ENCODE data around the gene CEP57L1.

CEP57L1 gene

GRCh38 chr6:109095036-109095834 is at the start of gene CEP57L1:
CEP57L1 (plus strand) TSS chr6:109095507; CDS start chr6:109145222, 49,715 bp downstream.
- peak; percentile 100 for DNase-seq

- DNase-seq = no peak
These were observed 47.1 kb upstream of the CEP57L1 start for GRCh38 chr6:109048176-109048575.

GRCh38 chr6:109048670-109049415 is 46.5 kb upstream of the CEP57L1 start:
- DNase-seq = no peak

GRCh38 chr6:109050012-109050411 is 45.3 kb upstream of the CEP57L1 start:
- DNase-seq = peak; percentile 38

GRCh38 chr6:109050447-109051102 is 44.7 kb upstream of the CEP57L1 start:
- no peak for DNase-seq

GRCh38 chr6:109051301-109052017 is 43.8 kb upstream of the CEP57L1 start:
- no peak for DNase-seq

- DNase-seq = no peak
These were observed 43.2 kb upstream of the CEP57L1 start for GRCh38 chr6:109052018-109052651.

GRCh38 chr6:109052852-109053251 is 42.5 kb upstream of the CEP57L1 start:
- no peak for DNase-seq

GRCh38 chr6:109053336-109053735 is 42.0 kb upstream of the CEP57L1 start:
- DNase-seq = no peak

GRCh38 chr6:109055771-109056235 is 39.5 kb upstream of the CEP57L1 start:
- no peak for DNase-seq

- DNase-seq = no peak
These were observed 38.6 kb upstream of the CEP57L1 start for GRCh38 chr6:109056661-109057060.

- no peak for DNase-seq
These were observed 36.7 kb upstream of the CEP57L1 start for GRCh38 chr6:109058620-109059019.

- DNase-seq = no peak
These were observed 36.2 kb upstream of the CEP57L1 start for GRCh38 chr6:109059153-109059552.

- DNase-seq = no peak
These were observed 35.7 kb upstream of the CEP57L1 start for GRCh38 chr6:109059571-109060021.

GRCh38 chr6:109060571-109060970 is 34.7 kb upstream of the CEP57L1 start:
- no peak for DNase-seq

GRCh38 chr6:109062216-109062615 is 33.1 kb upstream of the CEP57L1 start:
- no peak for DNase-seq

- no peak for DNase-seq
These were observed 32.4 kb upstream of the CEP57L1 start for GRCh38 chr6:109062767-109063352.

GRCh38 chr6:109069746-109070145 is 25.6 kb upstream of the CEP57L1 start:
- DNase-seq = no peak

GRCh38 chr6:109071125-109071917 is 24.0 kb upstream of the CEP57L1 start:
- no peak for DNase-seq

- DNase-seq = peak; percentile 87
These were observed 21.8 kb upstream of the CEP57L1 start for GRCh38 chr6:109073344-109074132.
